ENCODE measurements around the gene DOLK.

DOLK gene

DNA sequence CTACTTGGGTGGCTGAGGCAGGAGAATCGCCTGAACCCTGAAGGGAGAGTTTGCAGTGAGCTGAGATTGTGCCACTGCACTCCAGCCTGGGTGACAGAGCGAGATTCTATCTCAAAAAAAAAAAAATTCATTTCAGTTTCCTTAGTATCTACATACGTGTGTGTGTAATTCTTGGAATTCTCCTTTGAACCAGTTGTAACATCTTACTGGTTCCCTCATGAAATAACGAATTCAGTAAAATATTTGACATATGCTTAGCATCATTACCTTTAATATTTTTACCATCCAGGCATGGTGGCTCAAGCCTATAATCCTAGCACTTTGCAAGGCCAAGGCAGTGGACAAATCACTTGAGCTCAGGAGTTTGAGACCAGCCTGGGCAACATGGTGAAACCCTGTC, 17.8 kb downstream of the DOLK start:
- FAIRE-seq: no peak

GRCh38 chr9:128928624-128929023, 18.8 kb downstream of the DOLK start:
- FAIRE-seq: no peak

DNA sequence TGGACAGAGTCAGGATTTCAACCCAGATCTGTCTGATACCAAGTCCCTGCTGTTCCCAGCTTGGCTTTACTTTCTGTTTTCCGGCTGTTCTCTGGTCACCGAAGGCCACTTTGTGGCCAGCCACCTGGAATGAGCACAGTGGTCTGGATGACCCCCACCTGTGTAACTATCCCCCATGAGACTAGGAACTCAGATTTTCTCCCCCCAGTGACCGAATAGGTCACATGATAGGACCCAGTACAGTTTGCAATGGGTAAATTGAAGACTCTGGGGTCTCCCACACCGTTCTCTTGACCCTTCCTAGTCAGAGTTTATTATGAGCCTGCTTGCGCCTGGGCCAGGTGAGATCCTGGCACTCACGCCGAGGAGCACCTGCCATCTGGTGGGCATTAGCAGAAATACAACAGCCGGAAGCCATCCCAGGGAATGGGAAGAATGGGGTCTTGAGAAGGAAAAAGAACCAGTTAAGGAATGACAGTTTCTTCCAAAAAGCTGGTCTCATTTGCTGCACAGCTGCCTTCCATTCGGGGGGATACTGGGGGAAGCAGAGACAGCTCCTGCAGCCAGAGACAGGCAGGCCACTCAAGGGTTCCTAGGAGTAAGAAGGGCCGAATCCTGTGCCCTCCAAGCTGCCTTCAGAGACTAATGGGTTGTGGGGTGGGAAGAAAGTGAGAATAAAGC, 19.5 kb downstream of the DOLK start:
- no peak for FAIRE-seq

DNA sequence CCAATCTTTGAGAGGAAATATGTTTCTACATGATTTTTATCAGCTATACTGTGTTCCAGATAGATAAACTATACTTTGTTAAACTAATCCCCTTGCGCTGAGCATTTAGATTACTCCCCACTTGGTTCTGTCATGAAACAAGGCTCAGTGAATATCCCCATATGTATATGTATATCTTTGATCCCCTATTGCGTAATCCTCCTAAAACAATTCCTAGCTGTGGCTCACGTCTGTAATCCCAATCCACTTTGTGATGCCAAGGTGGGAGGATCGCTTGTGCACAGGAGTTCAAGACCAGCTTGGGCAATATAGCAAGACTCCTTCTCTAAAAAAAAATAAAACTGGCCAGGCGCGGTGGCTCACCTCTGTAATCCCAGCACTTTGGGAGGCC, 23.9 kb downstream of the DOLK start:
- no peak for FAIRE-seq

- FAIRE-seq: no peak
These were observed 25.3 kb downstream of the DOLK start for GRCh38 chr9:128921881-128922763.

GRCh38 chr9:128920381-128921058, 26.9 kb downstream of the DOLK start, which contains the start of gene PHYHD1:
PHYHD1 (plus strand) TSS chr9:128920982; CDS start chr9:128922324, 1,342 bp downstream.
- no peak for FAIRE-seq

DNA sequence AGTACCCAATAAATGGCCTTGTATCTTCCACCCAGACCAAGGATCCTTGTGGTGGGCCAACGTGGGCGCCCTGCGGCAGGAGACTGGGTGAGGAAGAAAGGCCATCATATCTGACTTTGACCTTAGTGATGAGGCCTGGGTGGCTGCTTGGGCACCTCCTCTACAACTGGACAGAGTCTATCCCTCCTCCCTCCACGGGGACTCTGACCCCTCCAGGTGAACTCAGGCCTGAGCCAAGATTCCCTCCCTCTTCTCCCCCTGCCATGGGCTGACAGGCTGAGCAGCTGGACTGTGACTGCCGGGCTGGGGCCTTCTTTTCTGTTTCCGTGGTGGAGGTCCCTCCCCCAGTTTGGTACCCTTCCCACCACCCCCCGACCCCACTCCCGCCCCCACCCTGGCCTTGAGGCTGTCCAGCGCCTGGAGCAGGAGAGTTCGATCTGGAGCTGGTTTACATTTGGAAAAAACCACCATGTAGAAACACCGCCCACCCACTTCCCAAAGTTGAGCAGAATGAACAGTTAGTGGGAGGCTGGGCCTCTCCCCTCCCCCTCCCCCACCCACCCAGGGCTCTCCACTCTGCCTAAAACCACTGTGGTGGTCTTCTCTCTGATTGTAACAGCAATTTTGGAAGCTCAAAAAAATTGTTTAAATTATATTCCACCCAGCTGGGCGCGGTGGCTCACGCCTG, 27.9 kb downstream of the DOLK start:
- no peak for FAIRE-seq

GRCh38 chr9:128918921-128919320, 28.5 kb downstream of the DOLK start:
- FAIRE-seq: no peak

DNA sequence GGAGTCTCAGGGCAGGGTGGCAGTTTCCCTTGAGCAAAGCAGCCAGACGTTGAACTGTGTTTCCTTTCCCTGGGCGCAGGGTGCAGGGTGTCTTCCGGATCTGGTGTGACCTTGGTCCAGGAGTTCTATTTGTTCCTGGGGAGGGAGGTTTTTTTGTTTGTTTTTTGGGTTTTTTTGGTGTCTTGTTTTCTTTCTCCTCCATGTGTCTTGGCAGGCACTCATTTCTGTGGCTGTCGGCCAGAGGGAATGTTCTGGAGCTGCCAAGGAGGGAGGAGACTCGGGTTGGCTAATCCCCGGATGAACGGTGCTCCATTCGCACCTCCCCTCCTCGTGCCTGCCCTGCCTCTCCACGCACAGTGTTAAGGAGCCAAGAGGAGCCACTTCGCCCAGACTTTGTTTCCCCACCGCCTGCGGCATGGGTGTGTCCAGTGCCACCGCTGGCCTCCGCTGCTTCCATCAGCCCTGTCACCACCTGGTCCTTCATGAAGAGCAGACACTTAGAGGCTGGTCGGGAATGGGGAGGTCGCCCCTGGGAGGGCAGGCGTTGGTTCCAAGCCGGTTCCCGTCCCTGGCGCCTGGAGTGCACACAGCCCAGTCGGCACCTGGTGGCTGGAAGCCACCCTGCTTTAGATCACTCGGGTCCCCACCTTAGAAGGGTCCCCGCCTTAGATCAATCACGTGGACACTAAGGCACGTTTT, 30.1 kb downstream of the DOLK start:
- no peak for FAIRE-seq

DNA sequence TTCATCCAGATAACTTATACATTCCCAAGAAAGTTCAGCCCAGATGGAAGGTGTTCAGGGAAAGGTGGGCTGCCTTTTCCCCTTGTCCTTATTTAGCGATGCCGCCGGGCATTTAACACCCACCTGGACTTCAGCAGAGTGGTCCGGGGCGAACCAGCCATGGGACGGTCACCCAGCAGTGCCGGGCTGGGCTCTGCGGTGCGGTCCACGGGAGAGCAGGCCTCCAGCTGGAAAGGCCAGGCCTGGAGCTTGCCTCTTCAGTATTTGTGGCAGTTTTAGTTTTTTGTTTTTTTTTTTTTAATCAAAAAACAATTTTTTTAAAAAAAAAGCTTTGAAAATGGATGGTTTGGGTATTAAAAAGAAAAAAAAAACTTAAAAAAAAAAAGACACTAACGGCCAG, 30.7 kb downstream of the DOLK start:
- FAIRE-seq: no peak

- FAIRE-seq: no peak
These were observed 31.2 kb downstream of the DOLK start for GRCh38 chr9:128916204-128916603.

DNA sequence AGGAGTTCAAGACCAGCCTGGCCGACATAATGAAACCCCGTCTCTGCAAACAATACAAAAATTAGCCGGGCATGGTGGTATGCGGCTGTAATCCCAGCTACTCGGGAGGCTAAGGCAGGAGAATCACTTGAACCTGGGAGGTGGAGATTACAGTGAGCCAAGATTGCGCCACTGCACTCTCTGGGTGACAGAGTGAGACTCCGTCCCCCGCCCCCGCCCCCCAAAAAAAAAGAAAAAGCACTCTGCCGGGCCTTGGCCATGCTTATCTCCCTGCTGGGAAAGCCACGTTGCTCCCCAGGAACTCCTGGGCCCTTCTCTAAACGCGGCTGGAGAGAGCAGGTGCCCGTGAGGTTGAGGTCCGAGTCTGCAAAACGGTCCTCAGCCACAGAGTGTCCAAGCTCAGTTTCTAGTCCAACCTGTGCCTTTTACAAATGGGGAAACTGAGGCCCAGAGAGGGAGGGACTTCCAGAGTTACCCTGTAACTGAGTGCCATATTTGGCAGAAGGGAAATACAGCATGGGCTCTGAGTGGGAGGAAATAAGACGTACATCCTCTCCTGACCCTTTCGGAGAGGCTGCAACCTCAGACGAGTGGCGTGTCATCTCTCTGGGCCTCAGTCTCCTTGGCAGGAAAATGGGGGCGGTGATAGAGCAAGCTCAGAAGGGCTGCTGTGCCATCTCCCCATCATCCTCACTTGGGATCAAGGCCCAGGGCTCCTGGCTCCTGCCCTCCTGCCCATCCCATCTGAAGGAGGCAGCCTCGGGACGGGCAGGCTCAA, 33.2 kb downstream of the DOLK start:
- no peak for FAIRE-seq

DNA sequence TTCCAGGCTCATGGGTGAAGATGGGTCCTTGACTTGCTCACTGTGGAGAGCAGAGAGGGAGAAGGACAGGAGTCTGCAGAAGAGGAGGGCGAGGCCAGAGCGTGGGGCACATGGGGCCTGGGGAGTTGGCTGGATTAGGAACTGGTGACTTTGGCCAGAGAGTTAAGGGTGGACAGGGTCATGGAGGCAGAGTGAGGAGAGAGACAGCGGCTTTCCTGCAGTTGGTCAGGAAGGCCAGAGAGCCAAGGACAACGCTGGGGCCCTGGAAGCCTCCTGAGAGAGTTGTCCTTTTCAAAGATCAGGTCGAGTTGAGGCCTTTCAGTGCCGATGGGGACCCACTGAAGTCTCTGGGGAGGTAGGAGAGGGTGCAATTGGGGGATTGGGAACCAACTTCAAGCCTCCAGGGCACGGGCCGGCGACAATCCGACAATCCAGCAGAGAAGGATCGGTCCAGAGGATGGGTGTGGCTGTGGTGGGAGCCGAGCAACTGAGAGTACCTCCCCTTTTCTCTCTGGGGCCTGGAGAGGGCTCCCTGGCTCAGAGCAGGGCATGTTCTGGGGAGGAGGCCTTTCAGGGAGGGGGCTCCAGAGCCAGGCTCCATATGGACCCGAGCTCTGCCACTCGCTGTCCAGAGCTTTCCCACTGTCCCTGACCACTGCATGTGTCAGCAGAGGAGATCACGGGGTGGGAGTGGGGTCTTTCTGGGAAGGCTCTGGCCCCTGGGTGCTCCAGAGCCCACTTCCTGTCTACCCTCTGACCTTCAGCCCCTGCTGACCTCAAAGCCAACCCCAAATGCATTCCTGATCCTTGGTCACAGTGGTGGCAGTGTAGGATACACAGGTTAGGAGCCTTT, 34.1 kb downstream of the DOLK start:
- FAIRE-seq: no peak

GRCh38 chr9:128912270-128912853, 35.0 kb downstream of the DOLK start:
- FAIRE-seq: no peak

DNA sequence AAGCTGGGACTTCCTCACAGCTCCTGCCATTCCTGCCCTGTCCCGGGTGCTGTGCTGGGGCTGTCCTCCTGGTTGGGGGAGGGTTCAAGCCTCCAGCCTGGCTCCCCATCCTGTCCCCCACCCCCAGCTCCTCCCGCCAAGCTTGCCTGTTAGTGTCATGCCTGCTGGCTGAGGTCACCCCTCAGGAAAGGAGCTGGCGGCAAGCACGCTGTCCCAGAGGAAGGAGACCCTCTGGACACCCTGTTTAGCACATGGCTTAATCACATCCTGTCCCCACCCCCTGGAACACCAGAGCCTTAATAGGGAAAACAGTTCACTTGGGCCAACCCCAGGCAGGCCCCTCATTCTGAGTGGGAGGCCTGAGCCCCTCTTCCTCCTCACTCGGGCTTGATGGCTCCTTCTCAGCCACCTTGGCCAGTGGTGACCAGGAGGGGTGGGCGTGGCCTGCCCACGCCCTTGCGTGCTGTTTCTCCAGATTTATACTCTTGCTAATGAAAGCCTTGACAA, 35.8 kb downstream of the DOLK start:
- FAIRE-seq: no peak

DNA sequence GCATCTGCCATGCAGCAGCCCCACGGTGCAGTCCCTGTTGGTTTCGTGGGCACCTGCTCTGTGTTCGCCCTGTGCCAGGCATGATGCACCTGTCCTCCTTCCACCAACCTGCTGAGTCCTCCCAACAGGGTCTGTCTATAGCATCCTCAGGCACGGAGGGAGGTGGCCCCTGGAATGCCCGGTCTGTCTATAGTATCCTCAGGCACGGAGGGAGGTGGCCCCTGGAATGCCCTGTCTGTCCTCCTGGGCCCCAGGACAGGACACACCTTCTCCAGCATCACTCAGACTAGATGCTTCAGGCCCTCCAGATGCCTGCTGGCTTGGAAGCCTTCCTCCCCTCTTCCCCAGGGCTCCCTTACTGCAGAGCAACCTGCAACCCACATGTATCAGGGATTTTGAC, 36.5 kb downstream of the DOLK start:
- no peak for FAIRE-seq

- FAIRE-seq: no peak
These were observed 37.5 kb downstream of the DOLK start for GRCh38 chr9:128909859-128910258.

DNA sequence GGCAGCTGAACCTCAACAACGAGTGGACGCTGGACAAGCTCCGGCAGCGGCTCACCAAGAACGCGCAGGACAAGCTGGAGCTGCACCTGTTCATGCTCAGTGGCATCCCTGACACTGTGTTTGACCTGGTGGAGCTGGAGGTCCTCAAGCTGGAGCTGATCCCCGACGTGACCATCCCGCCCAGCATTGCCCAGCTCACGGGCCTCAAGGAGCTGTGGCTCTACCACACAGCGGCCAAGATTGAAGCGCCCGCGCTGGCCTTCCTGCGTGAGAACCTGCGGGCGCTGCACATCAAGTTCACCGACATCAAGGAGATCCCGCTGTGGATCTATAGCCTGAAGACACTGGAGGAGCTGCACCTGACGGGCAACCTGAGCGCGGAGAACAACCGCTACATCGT, 39.0 kb downstream of the DOLK start:
- FAIRE-seq: no peak

DNA sequence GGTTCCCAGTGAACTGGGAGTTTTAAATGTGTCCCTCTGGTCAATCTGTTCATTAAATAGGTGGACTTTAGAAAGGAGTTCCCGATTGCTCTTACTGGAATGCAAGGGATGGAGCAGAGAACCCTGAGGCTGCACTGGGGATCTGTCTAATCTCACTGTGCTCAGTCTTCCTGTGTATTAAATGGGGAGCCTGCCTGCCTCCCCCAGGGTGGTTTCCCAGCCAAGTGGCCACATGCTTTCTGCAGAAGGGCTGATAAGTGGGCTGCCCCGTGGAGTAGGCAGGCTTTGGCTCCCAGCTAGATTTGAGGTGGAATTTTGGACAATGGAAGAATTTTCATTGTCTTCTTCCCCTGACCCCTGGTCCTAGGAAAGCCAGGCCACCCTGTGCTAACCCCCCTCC, 40.7 kb downstream of the DOLK start:
- no peak for FAIRE-seq

- no peak for FAIRE-seq
These were observed 41.4 kb downstream of the DOLK start for GRCh38 chr9:128905964-128906363.

Data from TTC549 (cell line).